SKM-1 (cell line): ENCODE data around the gene MIEF1.

ENCODE experiments used
- DNase-seq: peaks from one replicate; lab custom pipeline; 2025; ENCODE audit not compliant: unreplicated experiment; lab: John Stamatoyannopoulos, UW

Gene MIEF1

GRCh38 chr22:39528080-39528661, 26.1 kb downstream of the MIEF1 start:
- DNase-seq = no peak

GRCh38 chr22:39528681-39529486, 26.8 kb downstream of the MIEF1 start:
- DNase-seq = peak; percentile 74

- DNase-seq = no peak
Observed at GRCh38 chr22:39529487-39529851, 27.4 kb downstream of the MIEF1 start.

GRCh38 chr22:39530116-39530515, 28.0 kb downstream of the MIEF1 start:
- DNase-seq = no peak

GRCh38 chr22:39530692-39531331, 28.7 kb downstream of the MIEF1 start:
- DNase-seq = no peak

- DNase-seq = peak; percentile 100
Observed at GRCh38 chr22:39532215-39533073, 30.4 kb downstream of the MIEF1 start, which contains the start of gene RPS19BP1. TSS of gene RPS19BP1 (minus strand) at chr22:39532748. CDS start at chr22:39532738, 10 bp downstream.

GRCh38 chr22:39534092-39534506, 32.0 kb downstream of the MIEF1 start:
- no peak for DNase-seq

- DNase-seq = no peak
Observed at GRCh38 chr22:39534591-39535356, 32.7 kb downstream of the MIEF1 start.

- no peak for DNase-seq
Observed at GRCh38 chr22:39535357-39535725, 33.3 kb downstream of the MIEF1 start.

GRCh38 chr22:39535831-39536449, 33.9 kb downstream of the MIEF1 start:
- no peak for DNase-seq

- no peak for DNase-seq
Observed at GRCh38 chr22:39536711-39537110, 34.6 kb downstream of the MIEF1 start.

- DNase-seq = no peak
Observed at GRCh38 chr22:39537975-39538374, 35.9 kb downstream of the MIEF1 start.

- no peak for DNase-seq
Observed at GRCh38 chr22:39543095-39543494, 41.0 kb downstream of the MIEF1 start.

- no peak for DNase-seq
Observed at GRCh38 chr22:39545386-39546365, 43.6 kb downstream of the MIEF1 start.

GRCh38 chr22:39546889-39547586, 44.9 kb downstream of the MIEF1 start:
- DNase-seq = no peak

- DNase-seq = no peak
Observed at GRCh38 chr22:39547587-39547947, 45.5 kb downstream of the MIEF1 start.

GRCh38 chr22:39553429-39553828, 51.3 kb downstream of the MIEF1 start:
- DNase-seq = no peak

- no peak for DNase-seq
Observed at GRCh38 chr22:39554151-39554550, 52.1 kb downstream of the MIEF1 start.
